GM19043 (cell line): Measurements from ENCODE around the gene ID2.
"Not testable (repeated sequence)": the region's sequence is repeated elsewhere in the genome, so short reads cannot be mapped to it uniquely, and the experiment has no call there.

Source experiments
- ATAC-seq: cut with Tn5 transposase; IDR thresholded peaks from one replicate; pipeline ENCODE4 v1.9.1; 2021; ENCODE audit warnings: low read depth; ENCODE audit not compliant: unreplicated experiment

ID2 gene

GRCh38 chr2:8725838-8726237, 44.0 kb downstream of the ID2 start:
- no peak for ATAC-seq

- no peak for ATAC-seq
These were observed 46.6 kb downstream of the ID2 start for GRCh38 chr2:8728305-8729015.

- ATAC-seq: not testable (repeated sequence)
These were observed 47.2 kb downstream of the ID2 start for GRCh38 chr2:8729101-8729500.

GRCh38 chr2:8729939-8730338, 48.1 kb downstream of the ID2 start:
- ATAC-seq: no peak

- ATAC-seq: no peak
These were observed 50.7 kb downstream of the ID2 start for GRCh38 chr2:8732601-8733000.
